HG03103 (cell line): ENCODE results near the gene EMID1.
A peak's percentile ranks its signal among the peaks of the same experiment; 100 is the strongest.

Experiments
- ATAC-seq: cut with Tn5 transposase; IDR thresholded peaks from one replicate; pipeline ENCODE4 v1.9.1; 2021; ENCODE audit warnings: low read depth; ENCODE audit not compliant: unreplicated experiment

Gene EMID1

GRCh38 chr22:29205594-29206371 is at the start of gene EMID1:
EMID1 (plus strand) TSS chr22:29205896; CDS start chr22:29206039, 143 bp downstream.
- no peak for ATAC-seq

- ATAC-seq, result no peak
Observed at GRCh38 chr22:29155966-29156365, 49.7 kb upstream of the EMID1 start.

- no peak for ATAC-seq
Observed at GRCh38 chr22:29156507-29156906, 49.2 kb upstream of the EMID1 start.

- ATAC-seq, result no peak
Observed at GRCh38 chr22:29157759-29158535, 47.7 kb upstream of the EMID1 start.

GRCh38 chr22:29158546-29158945 is 47.1 kb upstream of the EMID1 start:
- ATAC-seq, result no peak

GRCh38 chr22:29163808-29164207 is 41.9 kb upstream of the EMID1 start:
- ATAC-seq, result no peak

- no peak for ATAC-seq
Observed at GRCh38 chr22:29165321-29166060, 40.2 kb upstream of the EMID1 start.

GRCh38 chr22:29166180-29166579 is 39.5 kb upstream of the EMID1 start:
- no peak for ATAC-seq

GRCh38 chr22:29167032-29167911 is 38.4 kb upstream of the EMID1 start:
- peak; percentile 91 for ATAC-seq

GRCh38 chr22:29171721-29172120 is 34.0 kb upstream of the EMID1 start:
- no peak for ATAC-seq

GRCh38 chr22:29172216-29172615 is 33.5 kb upstream of the EMID1 start:
- no peak for ATAC-seq

- ATAC-seq, result no peak
Observed at GRCh38 chr22:29175312-29175835, 30.3 kb upstream of the EMID1 start.

- no peak for ATAC-seq
Observed at GRCh38 chr22:29183971-29184848, 21.5 kb upstream of the EMID1 start.

GRCh38 chr22:29184849-29185490 is 20.7 kb upstream of the EMID1 start:
- ATAC-seq, result no peak

- no peak for ATAC-seq
Observed at GRCh38 chr22:29186302-29186701, 19.4 kb upstream of the EMID1 start.

GRCh38 chr22:29187831-29188230 is 17.9 kb upstream of the EMID1 start:
- ATAC-seq, result no peak

- ATAC-seq, result no peak
Observed at GRCh38 chr22:29190051-29190450, 15.6 kb upstream of the EMID1 start.

GRCh38 chr22:29190918-29191317 is 14.8 kb upstream of the EMID1 start:
- ATAC-seq, result no peak

- no peak for ATAC-seq
Observed at GRCh38 chr22:29193021-29193420, 12.7 kb upstream of the EMID1 start.
